Esophagus squamous epithelium (tissue), 5 donors: ENCODE results near the gene ESPL1. TPM values are rescaled to one million over a fixed set of nuclear protein-coding genes. Genes with fewer than 3 reads are reported as not detected.

Experiments used
- DNase-seq: peaks from one replicate; lab custom pipeline; 2025; lab: John Stamatoyannopoulos, UW
- H3K27ac ChIP-seq, 4 donors: fragments of 200-600 bp; sonication (generic); one replicate each; pipeline ENCODE4 v1.5.1; 2016 to 2019; ENCODE audit warnings: mild to moderate bottlenecking in 1 of 4
- H3K27me3 ChIP-seq, 4 donors: fragments of 200-600 bp; sonication (generic); 1 replicate in 3 of 4; 2 replicates in 1 of 4; pipeline versions ENCODE4 v1.5.1 to v1.6.0; 2017 to 2021; ENCODE audit warnings: antibody characterized with exemption in 1 of 4
- H3K36me3 ChIP-seq, 3 donors: fragments of 200-600 bp; sonication (generic); one replicate each; pipeline ENCODE4 v1.5.1; 2016 to 2019
- H3K4me1 ChIP-seq, 3 donors: fragments of 200-600 bp; sonication (generic); one replicate each; pipeline ENCODE4 v1.5.1; 2017 to 2019
- H3K4me3 ChIP-seq, 4 donors: fragments of 200-600 bp; sonication (generic); 1 replicate in 3 of 4; 2 replicates in 1 of 4; pipeline ENCODE4 v1.5.1; 2016 to 2019; ENCODE audit warnings: mild to moderate bottlenecking in 2 of 4, moderate library complexity in 1 of 4
- H3K9me3 ChIP-seq, 3 donors: fragments of 200-600 bp; sonication (generic); one replicate each; pipeline ENCODE4 v1.5.1; 2016 to 2019
- CTCF ChIP-seq, 6 experiments: fragments of 450-650 bp in 4 of 6; fragments of 200-600 bp in 2 of 6; sonication (generic) in 2 of 6; IDR thresholded peaks; one replicate each; pipeline ENCODE4 v1.5.1; 2016 to 2019; ENCODE audit warnings: antibody characterized with exemption in 6 of 6, mild to moderate bottlenecking in 4 of 6, moderate library complexity in 4 of 6
- POLR2A ChIP-seq, 4 donors: fragments of 450-650 bp; IDR thresholded peaks; one replicate each; pipeline ENCODE4 v1.6.1; 2017; ENCODE audit warnings: antibody characterized with exemption in 4 of 4, mild to moderate bottlenecking in 4 of 4, moderate library complexity in 3 of 4
- WGBS, 2 donors: methylation state at CpG; one replicate each; pipeline ENCODE4 v1.1.5; 2018; 5-methylcytosine and 5-hydroxymethylcytosine counted together
- intact Hi-C: fragments of 100-400 bp; cut with DNase I; formaldehyde crosslinking; loops from one replicate; pipeline ENCODE4 v1.15.0; 2022
- total RNA-seq, 4 donors: library from RNA; depleted of rRNA; stranded (reverse); fragments of >200 nt; gene quantifications; one replicate each; pipeline ENCODE4 v1.1.0, GENCODE V29; 2016
- donor health status: DM: yes; HTN: yes; CAD: no.

Gene ESPL1
- total RNA-seq, 4 donors from 2014 or later = 32.2 to 85.6 (median 48.0) TPM

GRCh38 chr12:53223389-53224060 lies 44.6 kb upstream of the ESPL1 start:
- Histone ChIP-seq H3K4me1 (peaks cover 63 to 97% (median 67%) of the 10 kb centered on the region in 3 donors), H3K27ac (peak overlapping the region; percentile 97 to 100 (median 99)), H3K4me3 (peak overlapping the region in 3 of 4 donors; percentile 20 to 39 (median 22)), H3K9me3 (no peaks in the 10 kb centered on the region), H3K27me3 (no peaks in the 10 kb centered on the region), H3K36me3 (peaks cover 0 to 35% (median 11%) of the 10 kb centered on the region in 3 donors)
- intact Hi-C loops = no loop called here
- 8 to 10% methylated on average over 11 to 15 of the region's 16 CpGs for WGBS, 2 donors
- TF ChIP-seq POLR2A (IDR thresholded peaks at IDR 0.05) (no peak), CTCF (IDR thresholded peaks at IDR 0.05) (no peak)
- no peak for DNase-seq

- no peak for DNase-seq
- peaks cover 66 to 97% (median 69%) of the 10 kb centered on the region in 3 donors for H3K4me1 ChIP-seq
- no peaks in the 10 kb centered on the region for H3K9me3 ChIP-seq
Measured at GRCh38 chr12:53224061-53224896, 43.8 kb upstream of the ESPL1 start.

DNA sequence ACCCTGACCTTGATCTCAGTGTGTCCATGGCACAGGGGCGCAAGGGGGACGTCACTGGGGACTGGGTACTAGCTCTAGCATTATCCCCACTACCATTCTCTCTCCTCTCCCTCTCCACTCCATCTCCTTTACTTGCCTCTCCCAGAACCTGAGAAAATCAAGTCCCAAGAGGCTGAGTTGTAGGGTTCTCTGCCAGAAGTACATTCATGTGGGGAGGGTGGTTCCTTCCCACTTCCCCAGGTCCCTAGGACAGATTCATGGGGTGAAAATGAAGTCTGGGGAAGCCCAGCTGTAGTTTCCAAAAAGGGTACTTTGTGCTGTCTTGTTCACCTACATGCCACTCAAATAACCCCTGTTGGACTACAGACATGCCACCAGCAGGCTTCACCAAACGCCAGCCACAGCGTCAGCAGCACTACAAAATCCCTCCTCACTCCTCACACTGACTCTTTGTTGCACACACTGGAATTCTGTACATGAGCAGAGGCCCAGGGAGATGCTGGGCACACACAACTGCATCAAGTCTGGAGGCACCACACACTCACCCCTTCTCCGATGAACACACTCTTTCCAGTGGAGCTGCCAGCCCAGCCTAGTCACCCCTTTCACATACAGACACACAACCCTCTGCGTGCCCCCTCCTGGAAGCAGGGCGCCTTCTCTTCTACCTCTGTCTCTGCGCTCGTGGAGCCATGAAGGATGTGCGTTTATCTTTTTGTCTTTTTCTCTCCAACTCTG lies 43.0 kb upstream of the ESPL1 start:
- peaks cover 66 to 97% (median 76%) of the 10 kb centered on the region in 3 donors for H3K4me1 ChIP-seq
- DNase-seq = no peak
- no peaks in the 10 kb centered on the region for H3K27me3 ChIP-seq
- peak overlapping the region in 3 of 4 donors; percentile 5 to 20 (median 14) for H3K4me3 ChIP-seq
- H3K9me3 ChIP-seq = no peaks in the 10 kb centered on the region
- peaks cover 0 to 42% (median 11%) of the 10 kb centered on the region in 3 donors for H3K36me3 ChIP-seq
- H3K27ac ChIP-seq = peak overlapping the region; percentile 97 to 100 (median 99)
- intact Hi-C loops = no loop called here
- TF ChIP-seq POLR2A (IDR thresholded peaks at IDR 0.05) (no peak), CTCF (IDR thresholded peaks at IDR 0.05) (no peak)
- 40 to 61% methylated on average over 10 of the region's 10 CpGs for WGBS, 2 donors

More at GRCh38 chr12:53224061-53224896, 43.8 kb upstream of the ESPL1 start:
- intact Hi-C loops = no loop called here
- TF ChIP-seq CTCF (IDR thresholded peaks at IDR 0.05) (peak in 3 of 6 experiments; percentile 32 to 52 (median 38)), POLR2A (IDR thresholded peaks at IDR 0.05) (no peak)
- Histone ChIP-seq H3K27me3 (no peaks in the 10 kb centered on the region), H3K27ac (peak overlapping the region; percentile 97 to 100 (median 99)), H3K4me3 (peak overlapping the region in 3 of 4 donors; percentile 5 to 39 (median 20)), H3K36me3 (peaks cover 0 to 42% (median 11%) of the 10 kb centered on the region in 3 donors)
- WGBS, 2 donors = 33 to 35% methylated on average over 9 to 10 of the region's 11 CpGs

DNA sequence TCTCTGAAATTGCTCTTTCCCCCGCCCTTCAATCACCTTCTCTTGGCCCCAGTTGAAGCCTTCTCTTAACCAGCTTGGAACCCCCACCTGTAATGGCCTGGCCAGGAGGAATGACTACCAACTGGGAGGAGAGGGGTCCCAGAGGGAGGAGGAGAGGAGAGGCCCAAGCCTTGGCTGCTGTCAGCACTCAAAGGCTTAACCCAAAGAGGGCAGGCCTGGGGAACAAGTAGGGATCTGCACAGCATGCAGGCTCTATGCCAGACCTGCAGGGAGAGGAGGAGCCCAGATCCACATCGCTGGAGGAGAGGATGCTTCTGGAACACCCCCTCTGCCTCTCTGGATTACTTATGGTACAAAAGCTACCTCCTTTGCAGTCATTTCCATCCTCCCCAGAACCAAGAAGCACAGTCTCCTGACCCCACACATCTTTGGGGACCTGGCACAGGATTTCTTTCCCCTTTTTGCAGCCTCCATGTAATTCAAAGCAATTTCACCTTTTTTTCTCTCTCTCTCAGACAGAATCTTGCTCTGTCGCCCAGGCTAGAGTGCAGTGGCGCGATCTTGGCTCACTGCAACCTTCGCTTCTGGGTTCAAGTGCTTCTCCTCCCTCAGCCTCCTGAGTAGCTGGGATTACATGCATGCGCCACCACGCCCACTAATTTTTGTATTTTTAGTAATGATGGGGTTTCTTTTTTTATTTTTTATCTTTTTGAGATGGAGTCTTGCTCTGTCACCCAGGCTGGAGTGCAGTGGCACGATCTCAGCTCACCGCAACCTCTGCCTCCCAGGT lies 42.3 kb upstream of the ESPL1 start:
- H3K4me3 ChIP-seq = peak overlapping the region in 2 of 4 donors; percentile 14 to 20
- TF ChIP-seq CTCF (IDR thresholded peaks at IDR 0.05) (peak in 2 of 6 experiments; percentile 11 to 25), POLR2A (IDR thresholded peaks at IDR 0.05) (peak in 1 of 4 donors; percentile 29)
- H3K9me3 ChIP-seq = no peaks in the 10 kb centered on the region
- WGBS, 2 donors = 56 to 57% methylated on average over 9 to 10 of the region's 10 CpGs
- H3K4me1 ChIP-seq = peaks cover 66 to 97% (median 80%) of the 10 kb centered on the region in 3 donors
- H3K27me3 ChIP-seq = no peaks in the 10 kb centered on the region
- DNase-seq = no peak
- H3K36me3 ChIP-seq = peaks cover 0 to 42% (median 11%) of the 10 kb centered on the region in 3 donors
- H3K27ac ChIP-seq = peak overlapping the region; percentile 97 to 100 (median 99)
- intact Hi-C loops = no loop called here
